Esophagus muscularis mucosa (tissue), 4 donors: ENCODE results near the gene ETFB.

ENCODE experiments used
- CTCF ChIP-seq, 3 experiments: fragments of 200-600 bp in 2 of 3; fragments of 450-650 bp in 1 of 3; sonication (generic) in 2 of 3; IDR thresholded peaks; one replicate each; pipeline ENCODE4 v1.5.1; 2017 to 2019; ENCODE audit warnings: antibody characterized with exemption in 3 of 3, mild to moderate bottlenecking in 2 of 3, moderate library complexity in 1 of 3
- EP300 ChIP-seq: sonication (generic); formaldehyde crosslinking; IDR thresholded peaks from one replicate; pipeline ENCODE4 v1.6.1; 2017; ENCODE audit warnings: antibody characterized with exemption
- POLR2A ChIP-seq: fragments of 450-650 bp; IDR thresholded peaks from one replicate; pipeline ENCODE4 v1.6.1; 2017; ENCODE audit warnings: antibody characterized with exemption, moderate library complexity, mild to moderate bottlenecking, low read depth
- POLR2AphosphoS5 ChIP-seq, 2 donors: sonication (generic); formaldehyde crosslinking; IDR thresholded peaks; one replicate each; pipeline ENCODE4 v1.6.1; 2017; ENCODE audit warnings: antibody characterized with exemption in 2 of 2

- no peak for TF ChIP-seq CTCF (IDR thresholded peaks at IDR 0.05)
- TF ChIP-seq POLR2A, result no peak
- TF ChIP-seq POLR2AphosphoS5 (IDR thresholded peaks at IDR 0.05), result no peak
- no peak for TF ChIP-seq EP300
Measured at GRCh38 chr19:51325161-51325976, 40.8 kb downstream of the ETFB start.
